GM13977 (cell line): ENCODE results near the gene PTPN14.

Source experiments
- DNase-seq: peaks from one replicate; pipeline ENCODE4 v3.0.0; 2012; ENCODE audit warnings: low spot score
- in situ Hi-C: fragments of 300-500 bp; cut with MboI; formaldehyde crosslinking; loops from one replicate; pipeline ENCODE4 v1.12.0; 2022; ENCODE audit warnings: low sequenced_read_pairs, low pct_unique_long_range_greater_than_20kb, mixed read lengths, inconsistent platforms; ENCODE audit not compliant: unreplicated experiment
- TF ChIP-seq, protein P1 (sequence below): IDR thresholded peaks from 2 replicates; pipeline ENCODE4 v1.5.1; 2012; ENCODE audit warnings: mild to moderate bottlenecking, control low read depth; ENCODE audit not compliant: insufficient read depth; ENCODE audit errors: extremely low read depth, missing control alignments

The PTPN14 gene

DNA sequence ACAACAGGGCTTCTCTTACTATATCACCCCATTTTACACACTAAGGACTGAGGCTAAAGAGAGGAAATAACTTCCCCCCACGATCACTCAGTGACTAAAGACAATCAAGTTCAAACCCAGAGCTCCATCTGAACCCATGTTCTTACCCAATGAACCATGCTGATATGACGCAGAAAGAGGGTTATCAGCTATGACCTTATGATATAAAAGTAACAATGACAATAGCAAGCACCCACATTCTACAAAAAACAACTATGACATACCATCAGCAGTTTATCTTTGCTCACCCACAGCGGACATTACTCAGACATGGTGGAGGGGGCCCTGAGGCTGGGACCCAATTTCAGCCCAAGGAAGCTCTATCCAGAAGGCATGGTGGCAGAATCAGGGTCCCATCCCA lies 75.7 kb downstream of the PTPN14 start:
- in situ Hi-C loops, result no loop called here
- TF ChIP-seq, protein P1, sequence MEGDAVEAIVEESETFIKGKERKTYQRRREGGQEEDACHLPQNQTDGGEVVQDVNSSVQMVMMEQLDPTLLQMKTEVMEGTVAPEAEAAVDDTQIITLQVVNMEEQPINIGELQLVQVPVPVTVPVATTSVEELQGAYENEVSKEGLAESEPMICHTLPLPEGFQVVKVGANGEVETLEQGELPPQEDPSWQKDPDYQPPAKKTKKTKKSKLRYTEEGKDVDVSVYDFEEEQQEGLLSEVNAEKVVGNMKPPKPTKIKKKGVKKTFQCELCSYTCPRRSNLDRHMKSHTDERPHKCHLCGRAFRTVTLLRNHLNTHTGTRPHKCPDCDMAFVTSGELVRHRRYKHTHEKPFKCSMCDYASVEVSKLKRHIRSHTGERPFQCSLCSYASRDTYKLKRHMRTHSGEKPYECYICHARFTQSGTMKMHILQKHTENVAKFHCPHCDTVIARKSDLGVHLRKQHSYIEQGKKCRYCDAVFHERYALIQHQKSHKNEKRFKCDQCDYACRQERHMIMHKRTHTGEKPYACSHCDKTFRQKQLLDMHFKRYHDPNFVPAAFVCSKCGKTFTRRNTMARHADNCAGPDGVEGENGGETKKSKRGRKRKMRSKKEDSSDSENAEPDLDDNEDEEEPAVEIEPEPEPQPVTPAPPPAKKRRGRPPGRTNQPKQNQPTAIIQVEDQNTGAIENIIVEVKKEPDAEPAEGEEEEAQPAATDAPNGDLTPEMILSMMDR, result no peak
- no peak for DNase-seq

GRCh38 chr1:214475331-214475730 lies 76.1 kb downstream of the PTPN14 start:
- in situ Hi-C loops, result no loop called here
- TF ChIP-seq, protein P1, result no peak
- no peak for DNase-seq

- in situ Hi-C loops, result no loop called here
Observed at GRCh38 chr1:214474467-214474866, 76.9 kb downstream of the PTPN14 start.

DNA sequence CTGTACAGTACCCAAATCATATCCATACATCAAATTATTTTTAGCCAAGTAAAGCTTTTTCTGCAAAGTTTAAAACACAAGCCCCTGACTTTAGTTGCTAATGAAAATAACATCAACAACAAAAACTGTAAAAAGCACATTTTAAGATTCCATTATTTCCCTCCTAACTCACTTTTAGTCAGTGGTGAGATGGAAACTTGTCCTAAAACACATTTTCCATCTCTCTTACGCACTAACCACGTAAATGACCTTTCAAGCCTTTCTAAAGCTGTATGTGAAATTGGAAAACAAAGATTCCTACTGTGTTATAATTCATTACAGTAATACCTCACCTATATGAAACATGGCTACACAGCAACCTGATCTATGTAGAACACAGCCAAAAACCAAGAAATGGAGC lies 77.5 kb downstream of the PTPN14 start:
- in situ Hi-C loops, result no loop called here

More at GRCh38 chr1:214474467-214474866, 76.9 kb downstream of the PTPN14 start:
- DNase-seq, result no peak
- TF ChIP-seq, protein P1, result no peak

DNA sequence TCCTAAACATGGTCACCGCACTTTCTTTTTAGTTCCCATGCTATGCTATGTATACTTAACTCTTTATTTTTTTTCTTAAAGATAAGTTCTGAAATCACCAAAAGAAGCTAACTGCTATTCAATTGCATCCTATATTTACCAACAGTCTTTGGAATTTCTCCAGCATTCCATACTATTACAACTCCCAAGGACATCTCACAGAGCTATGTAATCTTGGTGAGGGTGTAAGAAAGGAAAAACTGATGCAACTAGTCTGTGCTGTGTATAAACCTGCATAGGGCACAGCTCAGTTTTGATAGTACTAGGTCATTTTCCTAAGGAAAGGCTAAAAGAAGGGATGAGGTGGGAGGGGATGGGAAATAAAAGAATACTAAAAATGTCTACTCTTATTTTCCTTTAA lies 78.0 kb downstream of the PTPN14 start:
- DNase-seq, result no peak
- TF ChIP-seq, protein P1, result no peak
- in situ Hi-C loops, result no loop called here

More for the DNA sequence above, 77.5 kb downstream of the PTPN14 start:
- no peak for DNase-seq
- TF ChIP-seq, protein P1, result no peak

GRCh38 chr1:214472364-214472763 lies 79.0 kb downstream of the PTPN14 start:
- in situ Hi-C loops, result no loop called here
- TF ChIP-seq, protein P1, result no peak
- DNase-seq, result no peak

GRCh38 chr1:214471458-214471857 lies 79.9 kb downstream of the PTPN14 start:
- TF ChIP-seq, protein P1, result no peak
- no peak for DNase-seq
- in situ Hi-C loops, result no loop called here
